ENCODE data around the gene EPHB1. TPM values are rescaled to one million over a fixed set of nuclear protein-coding genes. Genes with fewer than 3 reads are reported as not detected.

EPHB1 gene
- polyA plus RNA-seq, 6 donors from 2014 or later: not detected

GRCh38 chr3:135155791-135156190 lies 360.7 kb downstream of the EPHB1 start:
- no peak overlapping the region for H3K4me3 Mint-ChIP-seq
- DNase-seq (no peak), ATAC-seq (ENCODE audit: low read depth in 2 of 2) (no peak)
- H3K27me3 Mint-ChIP-seq: peaks cover 0 to 10% (median 6%) of the 10 kb centered on the region in 3 donors
- no peak overlapping the region for H3K27ac Mint-ChIP-seq
- H3K9me3 Mint-ChIP-seq: peaks cover 0 to 11% (median 5%) of the 10 kb centered on the region in 7 donors
- H3K36me3 Mint-ChIP-seq: no peaks in the 10 kb centered on the region
- H3K4me1 Mint-ChIP-seq: no peaks in the 10 kb centered on the region

DNA sequence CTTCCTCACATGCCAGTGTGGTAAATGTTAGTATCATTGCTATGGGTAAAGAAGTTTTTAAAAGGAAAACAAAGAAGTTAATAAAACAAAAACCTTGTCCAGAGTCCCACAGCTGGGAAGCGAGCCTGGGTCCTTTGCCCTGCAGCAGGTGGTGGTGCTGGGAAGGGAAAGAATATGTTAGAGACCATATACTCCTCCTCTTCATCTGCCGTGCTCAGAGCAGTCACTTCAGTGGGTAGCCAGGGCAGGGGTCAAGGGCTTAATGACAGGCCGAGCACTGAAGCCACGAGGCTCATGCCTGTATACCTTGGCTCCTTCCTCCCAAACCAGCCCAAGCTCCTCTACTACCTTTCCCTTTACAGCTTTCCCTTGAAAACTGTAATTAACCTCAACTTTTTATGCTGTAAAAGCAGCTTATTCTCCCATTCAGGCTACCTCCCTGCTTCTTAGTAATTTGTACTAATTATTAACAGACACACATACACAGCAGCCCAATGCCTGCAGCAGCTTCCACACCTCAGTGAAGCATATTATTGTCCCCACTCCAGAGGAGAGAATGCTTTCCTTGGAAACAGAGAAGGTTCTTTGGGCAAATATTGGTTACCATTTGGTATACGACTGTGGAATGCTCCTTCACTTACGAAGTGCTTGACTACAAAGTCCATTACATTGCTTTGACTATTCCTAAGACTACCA lies 362.1 kb downstream of the EPHB1 start:
- peaks cover 0 to 10% (median 6%) of the 10 kb centered on the region in 3 donors for H3K27me3 Mint-ChIP-seq
- H3K4me3 Mint-ChIP-seq: no peak overlapping the region
- H3K27ac Mint-ChIP-seq: no peak overlapping the region
- no peaks in the 10 kb centered on the region for H3K4me1 Mint-ChIP-seq
- no peak for ATAC-seq (ENCODE audit: low read depth in 2 of 2)
- H3K36me3 Mint-ChIP-seq: no peaks in the 10 kb centered on the region
- DNase-seq: no peak
- peaks cover 0 to 10% (median 5%) of the 10 kb centered on the region in 7 donors for H3K9me3 Mint-ChIP-seq

DNA sequence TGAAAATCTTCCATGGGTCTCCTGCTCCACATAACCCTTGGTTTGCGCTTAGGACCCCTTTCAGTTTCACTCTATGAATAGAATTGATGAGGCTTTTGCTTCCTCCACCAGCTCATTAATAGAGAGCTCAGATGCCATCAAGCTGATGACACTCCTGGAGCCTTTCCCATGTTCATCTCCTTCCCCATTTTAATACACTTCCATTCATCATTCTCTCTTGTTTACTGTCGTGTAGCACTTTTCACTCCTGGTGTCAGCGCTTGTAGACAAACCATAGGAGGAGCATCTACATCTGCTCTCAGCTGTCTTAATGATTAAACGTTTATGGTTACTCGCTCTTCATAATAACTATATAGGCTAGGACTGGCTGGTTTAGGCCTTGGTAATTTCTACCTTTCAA lies 363.5 kb downstream of the EPHB1 start:
- H3K9me3 Mint-ChIP-seq: peaks cover 0 to 8% (median 5%) of the 10 kb centered on the region in 7 donors
- no peak for ATAC-seq (ENCODE audit: low read depth in 2 of 2)

GRCh38 chr3:135159681-135160247 lies 364.7 kb downstream of the EPHB1 start:
- Mint-ChIP-seq H3K27me3 (peaks cover 0 to 9% (median 5%) of the 10 kb centered on the region in 3 donors), H3K9me3 (peaks cover 0 to 6% (median 5%) of the 10 kb centered on the region in 7 donors), H3K4me1 (no peaks in the 10 kb centered on the region), H3K36me3 (no peaks in the 10 kb centered on the region), H3K4me3 (no peak overlapping the region), H3K27ac (no peak overlapping the region)
- DNase-seq: no peak
- no peak for ATAC-seq (ENCODE audit: low read depth in 2 of 2)

More for the DNA sequence above, 363.5 kb downstream of the EPHB1 start:
- Mint-ChIP-seq H3K4me3 (no peak overlapping the region), H3K27ac (no peak overlapping the region), H3K4me1 (no peaks in the 10 kb centered on the region), H3K36me3 (no peaks in the 10 kb centered on the region), H3K27me3 (peaks cover 0 to 10% (median 6%) of the 10 kb centered on the region in 3 donors)
- no peak for DNase-seq

GRCh38 chr3:135161425-135161824 lies 366.4 kb downstream of the EPHB1 start:
- H3K27ac Mint-ChIP-seq: no peak overlapping the region
- H3K4me1 Mint-ChIP-seq: no peaks in the 10 kb centered on the region
- ATAC-seq (ENCODE audit: low read depth in 2 of 2): no peak
- no peak for DNase-seq
- H3K4me3 Mint-ChIP-seq: no peak overlapping the region
- H3K36me3 Mint-ChIP-seq: no peaks in the 10 kb centered on the region
- peaks cover 0 to 5% (median 0%) of the 10 kb centered on the region in 7 donors for H3K9me3 Mint-ChIP-seq
- H3K27me3 Mint-ChIP-seq: peaks cover 0 to 4% (median 0%) of the 10 kb centered on the region in 3 donors

GRCh38 chr3:135163701-135164100 lies 368.6 kb downstream of the EPHB1 start:
- no peak for DNase-seq
- Mint-ChIP-seq H3K36me3 (no peaks in the 10 kb centered on the region), H3K4me3 (no peak overlapping the region), H3K4me1 (no peaks in the 10 kb centered on the region), H3K27me3 (peaks cover 0 to under 1% (median 0%) of the 10 kb centered on the region in 3 donors), H3K9me3 (peaks cover 0 to 5% (median 0%) of the 10 kb centered on the region in 7 donors), H3K27ac (no peak overlapping the region)
- no peak for ATAC-seq (ENCODE audit: low read depth in 2 of 2)

DNA sequence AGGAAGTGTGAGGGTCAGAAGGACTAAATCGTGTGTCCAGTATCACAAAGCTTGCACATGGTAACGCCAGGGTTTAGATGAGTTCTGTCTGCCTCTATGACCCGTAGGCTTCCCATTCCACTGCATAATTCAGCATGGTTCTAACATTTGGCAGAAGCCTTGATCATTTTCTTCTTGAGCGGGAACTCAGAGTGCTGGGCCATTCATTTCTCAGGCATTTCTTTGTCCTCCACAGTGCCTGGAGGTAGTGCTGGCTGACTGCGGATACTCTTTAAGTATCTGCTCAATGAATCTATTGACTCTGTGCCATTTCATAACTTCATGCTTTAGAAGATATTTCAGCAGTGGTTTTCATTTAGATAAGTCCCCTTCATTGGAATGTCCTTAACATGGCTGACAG lies 370.2 kb downstream of the EPHB1 start:
- no peak for DNase-seq
- no peak for ATAC-seq (ENCODE audit: low read depth in 2 of 2)
- no peaks in the 10 kb centered on the region for H3K27me3 Mint-ChIP-seq
- H3K4me1 Mint-ChIP-seq: no peaks in the 10 kb centered on the region
- H3K27ac Mint-ChIP-seq: no peak overlapping the region
- no peaks in the 10 kb centered on the region for H3K36me3 Mint-ChIP-seq
- H3K4me3 Mint-ChIP-seq: no peak overlapping the region
- peaks cover 0 to 5% (median 0%) of the 10 kb centered on the region in 7 donors for H3K9me3 Mint-ChIP-seq

GRCh38 chr3:135166266-135166825 lies 371.3 kb downstream of the EPHB1 start:
- H3K27me3 Mint-ChIP-seq: no peaks in the 10 kb centered on the region
- H3K4me1 Mint-ChIP-seq: no peaks in the 10 kb centered on the region
- H3K27ac Mint-ChIP-seq: no peak overlapping the region
- no peaks in the 10 kb centered on the region for H3K36me3 Mint-ChIP-seq
- H3K4me3 Mint-ChIP-seq: no peak overlapping the region
- peaks cover 0 to 5% (median 0%) of the 10 kb centered on the region in 7 donors for H3K9me3 Mint-ChIP-seq
- DNase-seq (no peak), ATAC-seq (ENCODE audit: low read depth in 2 of 2) (no peak)

- Mint-ChIP-seq H3K4me3 (no peak overlapping the region), H3K9me3 (peaks cover 0 to 8% (median 2%) of the 10 kb centered on the region in 7 donors), H3K36me3 (no peaks in the 10 kb centered on the region), H3K27me3 (no peaks in the 10 kb centered on the region), H3K27ac (no peak overlapping the region), H3K4me1 (no peaks in the 10 kb centered on the region)
- ATAC-seq (ENCODE audit: low read depth in 2 of 2) (no peak), DNase-seq (no peak)
Measured at GRCh38 chr3:135168822-135169221, 373.8 kb downstream of the EPHB1 start.

DNA sequence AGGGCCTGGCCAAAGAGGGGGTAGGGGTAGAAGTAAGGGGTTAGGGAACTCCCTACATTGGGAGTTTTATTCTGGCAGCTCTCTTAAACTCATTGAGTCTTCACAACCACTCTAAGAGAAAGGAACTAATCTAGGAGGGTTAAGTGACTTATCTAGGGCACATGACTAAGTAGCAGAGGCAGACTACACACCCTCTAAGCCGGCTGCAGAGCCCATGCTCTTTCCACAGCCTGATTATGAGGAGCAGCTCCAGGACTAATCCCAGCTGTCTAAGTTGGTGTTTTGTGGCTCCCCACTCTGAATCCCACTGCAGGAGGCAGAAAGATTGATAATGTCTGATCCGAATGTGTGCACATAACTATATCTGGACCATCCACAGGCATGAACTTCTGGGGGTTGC lies 374.6 kb downstream of the EPHB1 start:
- DNase-seq (no peak), ATAC-seq (ENCODE audit: low read depth in 2 of 2) (no peak)
- H3K9me3 Mint-ChIP-seq: peaks cover 0 to 13% (median 2%) of the 10 kb centered on the region in 7 donors
- no peaks in the 10 kb centered on the region for H3K27me3 Mint-ChIP-seq
- no peak overlapping the region for H3K4me3 Mint-ChIP-seq
- no peak overlapping the region for H3K27ac Mint-ChIP-seq
- no peaks in the 10 kb centered on the region for H3K4me1 Mint-ChIP-seq
- no peaks in the 10 kb centered on the region for H3K36me3 Mint-ChIP-seq

GRCh38 chr3:135170732-135171131 lies 375.7 kb downstream of the EPHB1 start:
- ATAC-seq (ENCODE audit: low read depth in 2 of 2) (no peak), DNase-seq (no peak)
- H3K4me3 Mint-ChIP-seq: no peak overlapping the region
- peaks cover 0 to 13% (median 2%) of the 10 kb centered on the region in 7 donors for H3K9me3 Mint-ChIP-seq
- H3K27ac Mint-ChIP-seq: no peak overlapping the region
- H3K36me3 Mint-ChIP-seq: no peaks in the 10 kb centered on the region
- H3K27me3 Mint-ChIP-seq: no peaks in the 10 kb centered on the region
- H3K4me1 Mint-ChIP-seq: no peaks in the 10 kb centered on the region

- no peak for ATAC-seq (ENCODE audit: low read depth in 2 of 2)
- no peaks in the 10 kb centered on the region for H3K27me3 Mint-ChIP-seq
- DNase-seq: no peak
- no peak overlapping the region for H3K4me3 Mint-ChIP-seq
- H3K4me1 Mint-ChIP-seq: no peaks in the 10 kb centered on the region
- H3K27ac Mint-ChIP-seq: no peak overlapping the region
- peaks cover 0 to 13% (median 2%) of the 10 kb centered on the region in 7 donors for H3K9me3 Mint-ChIP-seq
- no peaks in the 10 kb centered on the region for H3K36me3 Mint-ChIP-seq
Measured at GRCh38 chr3:135172191-135172869, 377.3 kb downstream of the EPHB1 start.

DNA sequence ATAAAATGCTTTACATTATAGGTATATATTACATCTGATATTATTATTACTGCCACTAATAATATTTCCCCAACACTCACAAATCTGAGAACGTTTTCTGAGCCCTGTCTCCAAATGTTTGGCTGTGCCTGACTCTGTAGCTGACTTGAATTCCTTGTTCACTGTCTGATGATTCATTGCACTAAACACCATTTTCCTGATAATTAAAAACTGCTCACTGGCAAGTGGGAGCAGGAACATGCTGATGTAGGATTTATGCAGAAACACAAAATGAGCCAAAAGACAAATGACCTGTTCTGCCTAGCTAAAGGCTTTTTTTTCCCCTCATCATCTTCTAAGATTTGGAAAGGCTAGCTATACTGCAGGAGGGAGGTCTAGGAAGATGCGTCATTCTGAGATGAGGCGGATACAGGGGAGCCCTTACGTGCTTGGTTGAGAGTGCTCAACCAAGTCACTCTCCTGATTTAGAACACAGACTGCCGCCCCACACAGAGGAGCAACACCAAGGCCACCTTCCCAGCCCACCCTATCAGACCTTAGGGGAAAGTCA lies 380.7 kb downstream of the EPHB1 start:
- no peak overlapping the region for H3K4me3 Mint-ChIP-seq
- ATAC-seq (ENCODE audit: low read depth in 2 of 2) (no peak), DNase-seq (no peak)
- H3K9me3 Mint-ChIP-seq: peaks cover 1 to 17% (median 4%) of the 10 kb centered on the region in 7 donors
- H3K27me3 Mint-ChIP-seq: peaks cover 0 to 5% (median 4%) of the 10 kb centered on the region in 3 donors
- no peaks in the 10 kb centered on the region for H3K4me1 Mint-ChIP-seq
- no peak overlapping the region for H3K27ac Mint-ChIP-seq
- no peaks in the 10 kb centered on the region for H3K36me3 Mint-ChIP-seq

Data from naive B cell (primary cell).